CD4-positive, alpha-beta memory T cell (primary cell): Measurements from ENCODE around the gene GTF2E1. TPM values are rescaled to one million over a fixed set of nuclear protein-coding genes. Genes with fewer than 3 reads are reported as not detected.

Experiments
- CTCF ChIA-PET: fragments of 350-600 bp; sonication (Branson Sonifier 250); formaldehyde crosslinking; loops from one replicate; lab custom pipeline; 2021; ENCODE audit warnings: inconsistent platforms; ENCODE audit not compliant: partially characterized antibody; lab: Charles Lee
- POLR2A ChIA-PET: fragments of 350-600 bp; sonication (Branson Sonifier 250); formaldehyde crosslinking; loops from one replicate; lab custom pipeline; 2021; ENCODE audit not compliant: partially characterized antibody; lab: Charles Lee
- DNase-seq, 5 donors: peaks; one replicate each; pipeline versions ENCODE4 v3.0.0 to v3.0.0-alpha.2; 2020 to 2022; ENCODE audit warnings: mixed read lengths in 1 of 5
- H3K27ac ChIP-seq: one replicate; pipeline ENCODE4 v1.7.0; 2013; ENCODE audit warnings: low read depth, low read length
- H3K27me3 ChIP-seq: 2 replicates; pipeline ENCODE4 v1.7.0; 2013; ENCODE audit warnings: mild to moderate bottlenecking, low read length, moderate library complexity; ENCODE audit not compliant: insufficient read depth
- H3K36me3 ChIP-seq: 2 replicates; pipeline ENCODE4 v1.7.0; 2013; ENCODE audit warnings: mild to moderate bottlenecking, low read length, moderate library complexity; ENCODE audit not compliant: insufficient read depth
- H3K4me1 ChIP-seq: 2 replicates; pipeline ENCODE4 v1.7.0; 2013; ENCODE audit warnings: mild to moderate bottlenecking, low read length, moderate library complexity; ENCODE audit not compliant: insufficient read depth
- H3K4me3 ChIP-seq, 2 donors: one replicate each; pipeline ENCODE4 v1.7.0; 2013; ENCODE audit warnings: low read length in 2 of 2, mild to moderate bottlenecking in 1 of 2
- H3K9me3 ChIP-seq, 2 donors: one replicate each; pipeline ENCODE4 v1.7.0; 2013; ENCODE audit warnings: low read length in 2 of 2, control low read depth in 1 of 2; ENCODE audit not compliant: control insufficient read depth in 1 of 2
- H3K27ac Mint-ChIP-seq, 7 donors: one replicate each; pipeline ENCODE4 v1.8.0; 2020 to 2021; ENCODE audit warnings: mixed read lengths in 7 of 7, mild to moderate bottlenecking in 6 of 7, inconsistent platforms in 3 of 7, moderate library complexity in 3 of 7
- H3K27me3 Mint-ChIP-seq, 2 donors: one replicate each; pipeline ENCODE4 v1.8.0; 2020 to 2021; ENCODE audit warnings: mixed read lengths in 2 of 2
- H3K36me3 Mint-ChIP-seq, 2 donors: one replicate each; pipeline ENCODE4 v1.8.0; 2020 to 2021; ENCODE audit warnings: mixed read lengths in 2 of 2, inconsistent platforms in 1 of 2, mild to moderate bottlenecking in 1 of 2
- H3K4me1 Mint-ChIP-seq, 4 donors: one replicate each; pipeline ENCODE4 v1.8.0; 2020 to 2021; ENCODE audit warnings: mixed read lengths in 4 of 4, mild to moderate bottlenecking in 1 of 4
- H3K4me3 Mint-ChIP-seq, 8 donors: one replicate each; pipeline ENCODE4 v1.8.0; 2020 to 2021; ENCODE audit warnings: mixed read lengths in 8 of 8, mild to moderate bottlenecking in 7 of 8, moderate library complexity in 6 of 8, inconsistent platforms in 3 of 8
- H3K9me3 Mint-ChIP-seq, 8 donors: one replicate each; pipeline ENCODE4 v1.8.0; 2020 to 2021; ENCODE audit warnings: mixed read lengths in 8 of 8, mild to moderate bottlenecking in 5 of 8, inconsistent platforms in 3 of 8, moderate library complexity in 1 of 8
- intact Hi-C: fragments of 100-400 bp; cut with micrococcal nuclease; formaldehyde crosslinking; loops from one replicate; pipeline ENCODE4 v1.15.1; 2023
- polyA plus RNA-seq, 2 donors: library from polyadenylated mRNA; unstranded; fragments of 300-500 nt; fragmentation: Illumina TruSeq; gene quantifications; one replicate each; pipeline ENCODE4 v1.2.3, GENCODE V29; 2021
- total RNA-seq, 2 experiments: library from RNA; stranded (reverse); gene quantifications; one replicate each; pipeline ENCODE4 v1.2.3, GENCODE V29; 2021

Gene GTF2E1
- total and polyA plus RNA-seq, 4 experiments from 2014 or later, result 15.3 to 30.2 (median 23.0) TPM

- ChIA-PET CTCF (interaction anchor here (0.9 to 9.3 kb wide), 3 partner anchors 11 to 242 kb away, joined by 3 to 86 read pairs (median 4); no protein-coding TSS in a partner anchor), POLR2A (no interaction called here)
- intact Hi-C loops, result no loop called here
Measured at GRCh38 chr3:120801484-120801883, 58.9 kb downstream of the GTF2E1 start.

GRCh38 chr3:120802916-120803315, 60.4 kb downstream of the GTF2E1 start:
- Histone ChIP-seq H3K4me3 (no peak overlapping the region), H3K27me3 (peaks cover 5% of the 10 kb centered on the region), H3K4me1 (no peaks in the 10 kb centered on the region), H3K9me3 (no peaks in the 10 kb centered on the region), H3K27ac (no peak overlapping the region), H3K36me3 (no peaks in the 10 kb centered on the region)
- intact Hi-C loops, result no loop called here
- H3K27me3 Mint-ChIP-seq, result peaks cover 0 to 5% of the 10 kb centered on the region in 2 donors
- H3K4me1 Mint-ChIP-seq, result no peaks in the 10 kb centered on the region
- H3K36me3 Mint-ChIP-seq, result no peaks in the 10 kb centered on the region
- H3K9me3 Mint-ChIP-seq, result no peaks in the 10 kb centered on the region
- no peak for DNase-seq
- no peak overlapping the region for H3K4me3 Mint-ChIP-seq
- CTCF ChIA-PET, result interaction anchor here (1.4 to 9.3 kb wide), 2 partner anchors 8 to 244 kb away, joined by 5 to 86 read pairs; no protein-coding TSS in a partner anchor
- H3K27ac Mint-ChIP-seq, result no peak overlapping the region
- POLR2A ChIA-PET, result no interaction called here

More at GRCh38 chr3:120801484-120801883, 58.9 kb downstream of the GTF2E1 start:
- Mint-ChIP-seq H3K9me3 (no peaks in the 10 kb centered on the region), H3K36me3 (no peaks in the 10 kb centered on the region), H3K4me1 (no peaks in the 10 kb centered on the region), H3K4me3 (no peak overlapping the region), H3K27me3 (peaks cover 2% of the 10 kb centered on the region in 2 donors), H3K27ac (no peak overlapping the region)
- Histone ChIP-seq H3K36me3 (no peaks in the 10 kb centered on the region), H3K4me3 (no peak overlapping the region), H3K27ac (no peak overlapping the region), H3K9me3 (no peaks in the 10 kb centered on the region), H3K4me1 (no peaks in the 10 kb centered on the region), H3K27me3 (peaks cover 5% of the 10 kb centered on the region)
- DNase-seq, result no peak

DNA sequence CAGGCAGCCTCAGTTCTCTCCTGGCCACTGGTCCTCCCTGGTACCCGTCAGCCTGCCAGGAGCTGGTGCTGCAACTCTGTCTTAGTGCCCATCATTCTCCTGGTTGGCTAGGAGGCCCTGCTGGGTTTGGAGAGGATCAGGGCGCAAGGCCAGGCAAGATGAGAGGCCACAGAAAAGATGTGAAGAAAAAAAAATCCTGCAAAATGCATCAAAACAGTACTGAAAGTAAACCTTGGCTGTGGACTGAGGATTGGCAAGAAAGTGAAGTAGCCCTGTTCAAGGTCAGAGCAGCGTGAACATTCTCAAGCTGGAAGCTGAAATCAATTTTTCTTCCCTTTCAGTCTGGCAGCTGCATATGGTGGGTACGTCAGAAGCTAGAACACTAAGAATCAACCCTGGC, 74.2 kb downstream of the GTF2E1 start:
- Histone ChIP-seq H3K27me3 (no peaks in the 10 kb centered on the region), H3K9me3 (no peaks in the 10 kb centered on the region), H3K36me3 (no peaks in the 10 kb centered on the region), H3K4me1 (no peaks in the 10 kb centered on the region), H3K27ac (no peak overlapping the region), H3K4me3 (no peak overlapping the region)
- Mint-ChIP-seq H3K27ac (no peak overlapping the region), H3K9me3 (peaks cover 0 to 2% (median 0%) of the 10 kb centered on the region in 8 donors), H3K27me3 (peaks cover 4 to 17% of the 10 kb centered on the region in 2 donors), H3K4me1 (no peaks in the 10 kb centered on the region), H3K4me3 (no peak overlapping the region), H3K36me3 (no peaks in the 10 kb centered on the region)
- no peak for DNase-seq
- intact Hi-C loops, result no loop called here
- ChIA-PET POLR2A (no interaction called here), CTCF (no interaction called here)

GRCh38 chr3:120820748-120821147, 78.2 kb downstream of the GTF2E1 start:
- Mint-ChIP-seq H3K27ac (no peak overlapping the region), H3K4me1 (no peaks in the 10 kb centered on the region), H3K27me3 (peaks cover 5 to 11% of the 10 kb centered on the region in 2 donors), H3K4me3 (no peak overlapping the region), H3K9me3 (peaks cover 0 to 3% (median 0%) of the 10 kb centered on the region in 8 donors), H3K36me3 (no peaks in the 10 kb centered on the region)
- no peak for DNase-seq
- no peaks in the 10 kb centered on the region for H3K27me3 ChIP-seq
- CTCF ChIA-PET, result no interaction called here
- H3K9me3 ChIP-seq, result no peaks in the 10 kb centered on the region
- POLR2A ChIA-PET, result no interaction called here
- intact Hi-C loops, result no loop called here
- H3K27ac ChIP-seq, result no peak overlapping the region
- no peaks in the 10 kb centered on the region for H3K36me3 ChIP-seq
- H3K4me3 ChIP-seq, result no peak overlapping the region
- no peaks in the 10 kb centered on the region for H3K4me1 ChIP-seq

DNA sequence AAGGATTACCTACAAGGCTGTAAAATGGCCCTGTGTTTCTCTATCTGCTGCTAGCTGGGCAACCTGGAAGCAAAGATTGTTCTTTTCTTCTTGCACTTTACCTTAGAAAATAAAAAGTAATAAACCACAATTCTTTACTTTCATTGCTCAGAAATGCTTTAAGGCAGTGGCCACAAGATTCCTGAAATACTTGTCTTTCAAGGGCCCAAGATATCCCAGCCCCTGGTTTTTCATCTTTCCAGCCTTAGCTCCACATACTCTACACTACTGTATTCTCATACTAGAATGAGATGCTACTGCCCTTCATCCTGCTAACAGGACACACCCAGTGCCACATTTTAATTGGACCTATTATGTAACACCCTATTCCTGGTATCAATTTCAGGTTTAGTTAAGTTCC, 78.9 kb downstream of the GTF2E1 start:
- H3K27ac Mint-ChIP-seq, result no peak overlapping the region
- no peaks in the 10 kb centered on the region for H3K4me1 Mint-ChIP-seq
- no peaks in the 10 kb centered on the region for H3K36me3 Mint-ChIP-seq
- intact Hi-C loops, result no loop called here
- ChIA-PET POLR2A (no interaction called here), CTCF (no interaction called here)
- Histone ChIP-seq H3K36me3 (no peaks in the 10 kb centered on the region), H3K4me3 (no peak overlapping the region), H3K27ac (no peak overlapping the region), H3K4me1 (no peaks in the 10 kb centered on the region), H3K27me3 (no peaks in the 10 kb centered on the region), H3K9me3 (no peaks in the 10 kb centered on the region)
- H3K9me3 Mint-ChIP-seq, result peaks cover 0 to 3% (median 0%) of the 10 kb centered on the region in 8 donors
- H3K4me3 Mint-ChIP-seq, result no peak overlapping the region
- no peak for DNase-seq
- H3K27me3 Mint-ChIP-seq, result peaks cover 4 to 11% of the 10 kb centered on the region in 2 donors

- Histone ChIP-seq H3K9me3 (no peaks in the 10 kb centered on the region), H3K27ac (no peak overlapping the region), H3K4me3 (no peak overlapping the region), H3K4me1 (no peaks in the 10 kb centered on the region), H3K27me3 (no peaks in the 10 kb centered on the region), H3K36me3 (no peaks in the 10 kb centered on the region)
- intact Hi-C loops, result no loop called here
- CTCF ChIA-PET, result no interaction called here
- peaks cover 5 to 11% of the 10 kb centered on the region in 2 donors for H3K27me3 Mint-ChIP-seq
- H3K36me3 Mint-ChIP-seq, result no peaks in the 10 kb centered on the region
- no peaks in the 10 kb centered on the region for H3K4me1 Mint-ChIP-seq
- POLR2A ChIA-PET, result no interaction called here
- peaks cover 0 to 3% (median 0%) of the 10 kb centered on the region in 8 donors for H3K9me3 Mint-ChIP-seq
- no peak overlapping the region for H3K27ac Mint-ChIP-seq
- no peak for DNase-seq
- no peak overlapping the region for H3K4me3 Mint-ChIP-seq
Measured at GRCh38 chr3:120823156-120823555, 80.6 kb downstream of the GTF2E1 start.

GRCh38 chr3:120824613-120825012, 82.1 kb downstream of the GTF2E1 start:
- intact Hi-C loops, result no loop called here
- DNase-seq, result no peak
- H3K4me3 ChIP-seq, result no peak overlapping the region
- H3K36me3 ChIP-seq, result no peaks in the 10 kb centered on the region
- Mint-ChIP-seq H3K4me1 (no peaks in the 10 kb centered on the region), H3K9me3 (peaks cover 0 to 3% (median 0%) of the 10 kb centered on the region in 8 donors), H3K27me3 (peaks cover 3 to 5% of the 10 kb centered on the region in 2 donors), H3K4me3 (no peak overlapping the region), H3K36me3 (no peaks in the 10 kb centered on the region), H3K27ac (no peak overlapping the region)
- H3K27ac ChIP-seq, result no peak overlapping the region
- no peaks in the 10 kb centered on the region for H3K9me3 ChIP-seq
- ChIA-PET POLR2A (no interaction called here), CTCF (no interaction called here)
- no peaks in the 10 kb centered on the region for H3K4me1 ChIP-seq
- H3K27me3 ChIP-seq, result no peaks in the 10 kb centered on the region
